K562 (cell line): ENCODE data around the gene ZNF346. TPM values are rescaled to one million over a fixed set of nuclear protein-coding genes. Genes with fewer than 3 reads are reported as not detected.

Source experiments
- ATAC-seq: fragments of 200-7000 bp; cut with Tn5 transposase; 3 replicates; pipeline ENCODE4 v1.9.1; 2020; ENCODE audit warnings: moderate library complexity
- BruUV-seq: library from RNA; stranded (reverse); fragments of 400-500 nt; replicated peaks from 2 replicates; lab custom pipeline; 2021; lab: Mats Ljungman, UMichigan
- CTCF ChIA-PET: fragments of 300-600 bp; formaldehyde crosslinking; extraction: SDS; loops from one replicate; lab custom pipeline; 2021; ENCODE audit warnings: low intra/inter-chr PET ratio; lab: Yijun Ruan, JAX
- POLR2A ChIA-PET: fragments of 300-600, 350-650 bp; sonication (Branson Sonifier 250); formaldehyde crosslinking; extraction: SDS; loops from one replicate; lab custom pipeline; 2021; ENCODE audit warnings: antibody characterized with exemption, inconsistent platforms; lab: Yijun Ruan, JAX
- DNase-seq, 4 experiments: peaks; one replicate each; pipeline versions ENCODE4 v3.0.0 to v3.0.0-alpha.2; 2011 to 2018; ENCODE audit warnings: low spot score in 3 of 4, mixed read lengths in 3 of 4; ENCODE audit errors: extremely low read depth in 1 of 4
- FAIRE-seq: peaks from 2 replicates; lab custom pipeline; 2011; peaks lifted over from hg19 to GRCh38; lab: Jason Lieb, UNC
- H2AFZ ChIP-seq: 2 replicates; pipeline ENCODE4 v1.6.0; 2011; ENCODE audit warnings: low read depth, low read length, control low read depth, inconsistent platforms
- H3K27ac ChIP-seq: fragments of 200-600 bp; 3 replicates; pipeline ENCODE4 v1.8.0; 2011; ENCODE audit warnings: low read depth, mild to moderate bottlenecking, control low read depth, inconsistent platforms, low read length, moderate library complexity, mixed read lengths; ENCODE audit errors: extremely low read depth
- H3K27me3 ChIP-seq, 2 experiments: fragments of 300-600 bp in 1 of 2; 2 replicates in 1 of 2; 3 replicates in 1 of 2; pipeline versions ENCODE4 v1.6.0 to v1.8.0; 2011; ENCODE audit warnings: inconsistent platforms in 2 of 2, low read length in 2 of 2, mild to moderate bottlenecking in 1 of 2, mixed read lengths in 1 of 2, moderate library complexity in 1 of 2; ENCODE audit not compliant: control insufficient read depth in 2 of 2, insufficient read depth in 2 of 2
- H3K36me3 ChIP-seq: fragments of 300-600 bp; 3 replicates; pipeline ENCODE4 v1.8.0; 2011; ENCODE audit warnings: mild to moderate bottlenecking, low read length, inconsistent platforms; ENCODE audit not compliant: control insufficient read depth, insufficient read depth
- H3K4me1 ChIP-seq, 2 experiments: fragments of 200-600 bp in 1 of 2; replicated peaks in 1 of 2; 2 replicates in 1 of 2; 3 replicates in 1 of 2; pipeline versions ENCODE4 v1.5.1 to v1.8.0; 2011; ENCODE audit warnings: inconsistent platforms in 2 of 2, low read length in 2 of 2, mild to moderate bottlenecking in 1 of 2, mixed read lengths in 1 of 2, moderate library complexity in 1 of 2; ENCODE audit not compliant: control insufficient read depth in 2 of 2, insufficient read depth in 2 of 2
- H3K4me2 ChIP-seq: 2 replicates; pipeline ENCODE4 v1.6.1; 2011; ENCODE audit warnings: low read length, control low read depth, inconsistent platforms, mixed read lengths; ENCODE audit not compliant: insufficient read depth
- H3K4me3 ChIP-seq: fragments of 200-600 bp; sonication (generic), shearing (Covaris generic); 2 replicates; pipeline ENCODE4 v1.5.1; 2016; ENCODE audit warnings: control low read depth, inconsistent platforms
- H3K79me2 ChIP-seq: fragments of 200-600 bp; 3 replicates; pipeline ENCODE4 v1.8.0; 2011; ENCODE audit warnings: low read length, inconsistent platforms; ENCODE audit not compliant: control insufficient read depth, insufficient read depth
- H3K9ac ChIP-seq, 2 experiments: 2 replicates each; pipeline versions ENCODE4 v1.6.0 to v1.6.1; 2011; ENCODE audit warnings: low read depth in 2 of 2, low read length in 2 of 2, control low read depth in 1 of 2, inconsistent platforms in 1 of 2, mild to moderate bottlenecking in 1 of 2, mixed read lengths in 1 of 2; ENCODE audit not compliant: insufficient read depth in 1 of 2
- H3K9me1 ChIP-seq: one replicate; pipeline ENCODE4 v1.6.0; 2011; ENCODE audit warnings: inconsistent platforms, mild to moderate bottlenecking, low read length, moderate library complexity; ENCODE audit not compliant: control insufficient read depth, insufficient read depth
- H3K9me3 ChIP-seq: replicated peaks from 2 replicates; pipeline ENCODE4 v1.5.1; 2011; ENCODE audit warnings: low read depth, low read length, inconsistent platforms; ENCODE audit not compliant: control insufficient read depth, insufficient read depth
- H4K20me1 ChIP-seq: replicated peaks from 2 replicates; pipeline ENCODE4 v1.6.1; 2011; ENCODE audit warnings: low read length, inconsistent platforms, mixed read lengths; ENCODE audit not compliant: control insufficient read depth, insufficient read depth
- CBFA2T3 ChIP-seq: fragments of 450-650 bp; IDR thresholded peaks from 2 replicates; pipeline ENCODE4 v1.6.1; 2017
- CCAR2 ChIP-seq: fragments of 200-400 bp; formaldehyde crosslinking; IDR thresholded peaks from 2 replicates; pipeline ENCODE4 v1.6.1; 2017; ENCODE audit warnings: mild to moderate bottlenecking, low read depth, low read length
- GATAD2A ChIP-seq: fragments of 450-650 bp; IDR thresholded peaks from 2 replicates; pipeline ENCODE4 v1.6.1; 2017
- HCFC1 ChIP-seq: IDR thresholded peaks from 2 replicates; pipeline ENCODE4 v1.6.1; 2012; ENCODE audit warnings: low read depth, low read length, improper control_type of control experiment
- PTTG1 ChIP-seq: fragments of 450-650 bp; IDR thresholded peaks from 2 replicates; pipeline ENCODE4 v1.6.1; 2016; ENCODE audit warnings: low read depth, mild to moderate bottlenecking, missing genetic modification characterization, missing compliant biosample characterization
- RBM22 ChIP-seq: fragments of 200-400 bp; formaldehyde crosslinking; IDR thresholded peaks from 2 replicates; pipeline ENCODE4 v1.6.1; 2018; ENCODE audit warnings: low read length, low read depth; ENCODE audit not compliant: poor library complexity, severe bottlenecking
- SMARCE1 ChIP-seq: fragments of 450-650 bp; IDR thresholded peaks from 2 replicates; pipeline ENCODE4 v1.7.1; 2016; ENCODE audit warnings: mild to moderate bottlenecking
- SREBF1 ChIP-seq: fragments of 150-350 bp; IDR thresholded peaks from 2 replicates; pipeline ENCODE4 v1.6.1; 2014; ENCODE audit warnings: antibody characterized with exemption, low read depth, low read length, borderline replicate concordance
- ZBTB17 ChIP-seq: fragments of 450-650 bp; formaldehyde crosslinking; IDR thresholded peaks from 2 replicates; pipeline ENCODE4 v1.4.0; 2020; ENCODE audit warnings: mild to moderate bottlenecking
- ZKSCAN1 ChIP-seq: fragments of 150-350 bp; IDR thresholded peaks from 2 replicates; pipeline ENCODE4 v1.6.1; 2016; ENCODE audit warnings: low read depth, low read length
- ZNF699 ChIP-seq: fragments of 250-450 bp; sonication (Bioruptor Pico); IDR thresholded peaks from 2 replicates; pipeline ENCODE4 v1.8.0; 2021; ENCODE audit warnings: mild to moderate bottlenecking, moderate library complexity; ENCODE audit not compliant: insufficient replicate concordance
- ZNF79 ChIP-seq: fragments of 250-450 bp; sonication (Bioruptor Pico); IDR thresholded peaks from 2 replicates; pipeline ENCODE4 v1.4.0; 2020; ENCODE audit warnings: low read depth, mild to moderate bottlenecking, moderate library complexity
- WGBS: fragments of 100-300 bp; shearing (Covaris generic); methylation state at CpG from one replicate; pipeline ENCODE4 v1.1.6; 2016; ENCODE audit warnings: low coverage, mixed read lengths; ENCODE audit not compliant: insufficient coverage; ENCODE audit errors: missing lambda C conversion rate; 5-methylcytosine and 5-hydroxymethylcytosine counted together
- in situ Hi-C: fragments of 300-500 bp; cut with MboI; formaldehyde crosslinking; loops from 4 replicates; pipeline ENCODE4 v1.15.0; 2018; ENCODE audit warnings: inconsistent platforms, mixed read lengths
- intact Hi-C: fragments of 100-400 bp; cut with micrococcal nuclease; formaldehyde crosslinking; loops from 2 replicates; pipeline ENCODE4 v1.14.2; 2022
- polyA plus RNA-seq, 8 experiments: library from polyadenylated mRNA; depleted of rRNA in 4 of 8; stranded (reverse) in 5 of 8; unstranded in 3 of 8; fragments of >200 nt; fragmentation: Nextera tagmentation in 2 of 8; fragmentation: Illumina TruSeq in 1 of 8; extraction: Ambion mirVana in 2 of 8; extraction: Trizol in 1 of 8; gene quantifications; 2 replicates each; pipeline versions ENCODE4 v1.2.1 to v1.2.3, GENCODE V29; 2011 to 2014; ENCODE audit warnings: inconsistent platforms in 1 of 8, missing spikeins in 1 of 8
- total RNA-seq, 7 experiments: library from RNA; depleted of rRNA in 6 of 7; stranded (reverse); fragments of >200 nt in 6 of 7; fragmentation: Illumina TruSeq in 2 of 7; extraction: Trizol in 2 of 7; gene quantifications; 2 replicates each; pipeline versions ENCODE4 v1.2.1 to v1.2.3, GENCODE V29; 2011 to 2021; ENCODE audit warnings: low replicate concordance in 1 of 7
- TF ChIP-seq, protein P1 (sequence below), 2 experiments: fragments of 450-650 bp in 1 of 2; sonication (generic) in 1 of 2; formaldehyde crosslinking in 1 of 2; IDR thresholded peaks; 2 replicates each; pipeline versions ENCODE4 v1.7.1 to v1.9.0; 2016 to 2022; ENCODE audit warnings: inconsistent platforms in 1 of 2, mild to moderate bottlenecking in 1 of 2, missing genetic modification reagents in 1 of 2

ZNF346 gene
- total and polyA plus RNA-seq, 9 of the 15 experiments (the other 6 are each of a cell fraction or from before 2014, with no cell fraction given), result 5.0 to 25.1 (median 20.1) TPM

DNA sequence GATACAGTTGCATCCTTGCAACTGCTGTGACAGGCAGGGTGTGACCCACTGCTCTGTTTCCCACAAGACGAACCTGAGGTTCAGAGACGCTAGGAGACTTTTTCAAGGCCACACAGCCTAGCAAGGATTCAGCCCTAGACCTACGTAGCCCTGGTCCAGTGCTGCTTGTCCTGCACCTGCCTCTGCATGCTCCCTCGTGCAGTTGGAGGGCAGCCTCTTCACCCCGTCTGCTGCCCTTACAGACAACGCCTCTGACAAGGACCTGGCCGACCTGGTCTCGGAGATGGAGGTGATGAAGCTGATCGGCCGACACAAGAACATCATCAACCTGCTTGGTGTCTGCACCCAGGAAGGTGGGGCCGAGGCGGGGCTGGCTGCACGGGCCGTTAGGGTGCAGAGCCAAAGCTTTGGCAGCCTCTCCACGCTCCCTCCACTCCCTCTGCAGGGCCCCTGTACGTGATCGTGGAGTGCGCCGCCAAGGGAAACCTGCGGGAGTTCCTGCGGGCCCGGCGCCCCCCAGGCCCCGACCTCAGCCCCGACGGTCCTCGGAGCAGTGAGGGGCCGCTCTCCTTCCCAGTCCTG, 72.7 kb downstream of the ZNF346 start:
- ChIA-PET CTCF (no interaction called here), POLR2A (interaction anchor here (0.6 to 0.8 kb wide), 2 partner anchors 18 to 88 kb away, joined by 4 to 6 read pairs; no protein-coding TSS in a partner anchor)
- no peaks in the 10 kb centered on the region for H3K27me3 ChIP-seq
- no peak for DNase-seq
- no peaks in the 10 kb centered on the region for H3K79me2 ChIP-seq
- H4K20me1 ChIP-seq, result no peaks in the 10 kb centered on the region
- no peak overlapping the region for H3K27ac ChIP-seq
- no TSS peak for BruUV-seq
- H2AFZ ChIP-seq, result no peak overlapping the region
- TF ChIP-seq ZNF79 (CRISPR knock-in tag) (no peak), CCAR2 (no peak), PTTG1 (tag) (no peak), ZBTB17 (CRISPR knock-in tag) (no peak), CBFA2T3 (no peak), RBM22 (no peak), GATAD2A (no peak), HCFC1 (no peak), SMARCE1 (no peak), SREBF1 (no peak), ZKSCAN1 (no peak), ZNF699 (CRISPR knock-in tag) (no peak)
- TF ChIP-seq, protein P1, sequence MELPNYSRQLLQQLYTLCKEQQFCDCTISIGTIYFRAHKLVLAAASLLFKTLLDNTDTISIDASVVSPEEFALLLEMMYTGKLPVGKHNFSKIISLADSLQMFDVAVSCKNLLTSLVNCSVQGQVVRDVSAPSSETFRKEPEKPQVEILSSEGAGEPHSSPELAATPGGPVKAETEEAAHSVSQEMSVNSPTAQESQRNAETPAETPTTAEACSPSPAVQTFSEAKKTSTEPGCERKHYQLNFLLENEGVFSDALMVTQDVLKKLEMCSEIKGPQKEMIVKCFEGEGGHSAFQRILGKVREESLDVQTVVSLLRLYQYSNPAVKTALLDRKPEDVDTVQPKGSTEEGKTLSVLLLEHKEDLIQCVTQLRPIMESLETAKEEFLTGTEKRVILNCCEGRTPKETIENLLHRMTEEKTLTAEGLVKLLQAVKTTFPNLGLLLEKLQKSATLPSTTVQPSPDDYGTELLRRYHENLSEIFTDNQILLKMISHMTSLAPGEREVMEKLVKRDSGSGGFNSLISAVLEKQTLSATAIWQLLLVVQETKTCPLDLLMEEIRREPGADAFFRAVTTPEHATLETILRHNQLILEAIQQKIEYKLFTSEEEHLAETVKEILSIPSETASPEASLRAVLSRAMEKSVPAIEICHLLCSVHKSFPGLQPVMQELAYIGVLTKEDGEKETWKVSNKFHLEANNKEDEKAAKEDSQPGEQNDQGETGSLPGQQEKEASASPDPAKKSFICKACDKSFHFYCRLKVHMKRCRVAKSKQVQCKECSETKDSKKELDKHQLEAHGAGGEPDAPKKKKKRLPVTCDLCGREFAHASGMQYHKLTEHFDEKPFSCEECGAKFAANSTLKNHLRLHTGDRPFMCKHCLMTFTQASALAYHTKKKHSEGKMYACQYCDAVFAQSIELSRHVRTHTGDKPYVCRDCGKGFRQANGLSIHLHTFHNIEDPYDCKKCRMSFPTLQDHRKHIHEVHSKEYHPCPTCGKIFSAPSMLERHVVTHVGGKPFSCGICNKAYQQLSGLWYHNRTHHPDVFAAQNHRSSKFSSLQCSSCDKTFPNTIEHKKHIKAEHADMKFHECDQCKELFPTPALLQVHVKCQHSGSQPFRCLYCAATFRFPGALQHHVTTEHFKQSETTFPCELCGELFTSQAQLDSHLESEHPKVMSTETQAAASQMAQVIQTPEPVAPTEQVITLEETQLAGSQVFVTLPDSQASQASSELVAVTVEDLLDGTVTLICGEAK (IDR thresholded peaks at IDR 0.05), result no peak
- TF ChIP-seq, protein P1 (CRISPR knock-in tag; IDR thresholded peaks at IDR 0.05), result no peak
- no peak overlapping the region for H3K4me3 ChIP-seq
- intact Hi-C loops (loop anchor here (5.0 kb wide), 1 partner anchor 278 kb away; no protein-coding TSS in a partner anchor), in situ Hi-C loops (no loop called here)
- no peak for FAIRE-seq
- H3K9me3 ChIP-seq, result no peaks in the 10 kb centered on the region
- peaks cover 0 to 49% of the 10 kb centered on the region in 2 experiments; a peak in 2 of 5 replicates for H3K4me1 ChIP-seq
- no peak overlapping the region for H3K9ac ChIP-seq
- no peaks in the 10 kb centered on the region for H3K9me1 ChIP-seq
- no peak for ATAC-seq
- peaks cover 5% of the 10 kb centered on the region; the same call in 1 of the 3 replicates for H3K36me3 ChIP-seq
- 79% methylated on average over 18 of the region's 28 CpGs for WGBS
- no peak overlapping the region for H3K4me2 ChIP-seq
